AG08396 (cell line): Measurements from ENCODE around the gene GGCT.
"Not testable (repeated sequence)": the region's sequence is repeated elsewhere in the genome, so short reads cannot be mapped to it uniquely, and the experiment has no call there.

Experiments
- DNase-seq: peaks from one replicate; pipeline ENCODE4 v3.0.0; 2012; ENCODE audit warnings: low spot score, mixed read lengths

GGCT gene, protein sequence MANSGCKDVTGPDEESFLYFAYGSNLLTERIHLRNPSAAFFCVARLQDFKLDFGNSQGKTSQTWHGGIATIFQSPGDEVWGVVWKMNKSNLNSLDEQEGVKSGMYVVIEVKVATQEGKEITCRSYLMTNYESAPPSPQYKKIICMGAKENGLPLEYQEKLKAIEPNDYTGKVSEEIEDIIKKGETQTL

DNA sequence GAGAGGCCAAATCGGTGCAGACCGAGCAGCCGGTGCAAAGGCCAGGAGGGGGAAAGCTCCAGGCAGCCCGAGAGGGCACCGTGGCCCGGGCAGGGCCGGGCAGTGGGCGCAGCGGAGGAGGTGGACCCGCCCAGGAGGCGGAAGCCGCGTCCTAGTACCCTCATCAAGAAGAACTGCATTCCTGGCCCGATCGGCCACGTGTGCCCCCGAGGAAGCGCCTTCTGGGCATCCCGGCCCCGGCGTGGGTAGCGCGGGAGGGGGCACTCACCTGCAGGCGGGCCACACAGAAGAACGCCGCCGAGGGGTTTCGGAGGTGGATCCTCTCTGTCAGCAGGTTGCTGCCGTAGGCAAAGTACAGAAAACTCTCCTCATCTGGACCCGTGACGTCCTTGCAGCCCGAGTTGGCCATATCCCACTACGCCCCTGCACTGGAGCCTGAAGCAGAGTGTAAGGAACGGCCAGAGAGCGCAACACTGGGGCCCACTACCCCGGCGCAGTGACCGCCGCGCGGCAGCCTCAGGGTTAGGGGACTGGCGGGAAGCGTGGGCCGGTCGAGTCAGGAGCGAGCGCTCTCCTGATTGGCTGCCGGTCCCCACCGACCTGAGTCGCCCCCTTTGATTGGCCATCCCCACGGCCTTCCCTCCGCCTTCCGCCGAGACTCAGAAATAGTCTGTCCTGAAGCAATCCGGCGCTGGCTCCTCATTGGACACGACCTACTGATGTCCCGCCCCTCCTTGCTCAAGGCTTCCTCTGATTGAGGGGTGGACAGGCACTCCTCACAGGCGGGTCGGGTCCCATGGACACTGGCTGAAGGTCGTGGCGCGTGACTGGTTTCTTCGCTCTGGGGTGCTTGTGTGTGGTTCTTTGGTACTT lies at the start of gene GGCT:
GGCT (minus strand) TSS at position 529 of the 873 bp plus-strand sequence; CDS start at position 409, 120 bp downstream.
- peak; percentile 99 for DNase-seq

GRCh38 chr7:30553546-30553945 lies 48.9 kb upstream of the GGCT start:
- DNase-seq = no peak

GRCh38 chr7:30553141-30553540 lies 48.5 kb upstream of the GGCT start:
- no peak for DNase-seq

GRCh38 chr7:30552330-30552729 lies 47.7 kb upstream of the GGCT start:
- DNase-seq = no peak

DNA sequence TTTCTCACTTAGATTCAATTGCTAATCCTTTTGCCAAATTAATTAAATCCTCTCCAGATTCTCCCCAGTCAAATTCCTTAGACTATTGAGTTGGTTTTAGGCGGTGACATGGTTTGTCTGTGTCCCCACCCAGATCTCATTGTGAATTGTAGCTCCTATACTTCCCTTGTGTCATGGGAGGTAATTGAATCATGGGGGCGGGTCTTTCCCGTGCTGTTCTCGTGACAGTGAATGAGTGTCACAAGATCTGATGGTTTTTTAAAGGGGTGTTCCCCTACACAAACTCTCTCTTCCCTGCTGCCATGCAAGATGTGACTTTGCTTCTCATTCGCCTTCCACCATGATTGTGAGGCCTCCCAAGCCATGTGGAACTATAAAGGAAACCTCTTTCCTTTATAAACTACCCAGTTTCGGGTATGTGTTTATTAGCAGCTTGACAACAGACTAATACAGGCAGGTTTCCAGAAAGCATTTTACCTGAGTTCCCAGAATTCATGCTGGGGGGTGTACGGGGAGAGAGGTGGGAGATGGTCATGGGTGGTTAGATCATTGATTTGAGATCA lies 45.4 kb upstream of the GGCT start:
- no peak for DNase-seq

DNA sequence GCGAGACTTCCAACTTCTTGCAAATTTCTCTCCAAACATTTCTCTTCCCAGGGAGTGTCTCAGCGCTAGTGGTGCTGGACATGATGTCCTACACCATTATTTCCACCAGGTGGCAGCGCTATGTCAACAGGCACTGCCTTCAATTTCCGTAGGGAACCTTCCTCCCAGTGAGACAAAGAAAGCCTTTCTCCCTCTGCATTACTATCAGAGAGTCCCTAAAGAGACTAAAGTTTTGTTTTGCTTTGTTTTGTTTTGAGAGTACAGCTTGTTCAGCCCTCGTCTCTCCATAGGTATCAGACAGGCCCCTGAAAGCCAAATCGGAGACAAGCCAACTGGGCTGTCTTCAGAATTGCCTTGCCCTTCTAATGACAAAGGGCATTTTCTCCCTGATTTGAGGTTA lies 44.2 kb upstream of the GGCT start:
- peak; percentile 70 for DNase-seq

DNA sequence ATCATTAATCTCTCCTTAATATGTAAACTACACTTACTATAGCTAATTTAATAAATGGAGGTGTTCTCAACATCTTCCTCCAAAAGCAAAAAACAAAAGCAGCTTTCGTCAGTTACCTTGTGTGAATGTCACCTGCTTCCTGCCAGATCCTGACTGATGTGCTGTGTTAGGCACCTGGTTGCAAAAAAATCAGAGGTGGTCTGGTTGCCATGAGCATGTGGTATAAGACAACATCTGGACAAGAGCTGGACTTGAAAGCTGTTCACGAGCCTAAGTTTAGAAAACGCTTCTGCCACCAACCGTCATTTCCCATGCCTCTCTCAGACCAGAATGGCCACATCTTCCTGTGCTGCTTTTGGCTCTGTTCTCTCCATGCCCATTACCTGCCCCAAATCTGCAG lies 42.0 kb upstream of the GGCT start:
- no peak for DNase-seq

- DNase-seq = no peak
Observed at GRCh38 chr7:30545791-30546555, 41.3 kb upstream of the GGCT start.

DNA sequence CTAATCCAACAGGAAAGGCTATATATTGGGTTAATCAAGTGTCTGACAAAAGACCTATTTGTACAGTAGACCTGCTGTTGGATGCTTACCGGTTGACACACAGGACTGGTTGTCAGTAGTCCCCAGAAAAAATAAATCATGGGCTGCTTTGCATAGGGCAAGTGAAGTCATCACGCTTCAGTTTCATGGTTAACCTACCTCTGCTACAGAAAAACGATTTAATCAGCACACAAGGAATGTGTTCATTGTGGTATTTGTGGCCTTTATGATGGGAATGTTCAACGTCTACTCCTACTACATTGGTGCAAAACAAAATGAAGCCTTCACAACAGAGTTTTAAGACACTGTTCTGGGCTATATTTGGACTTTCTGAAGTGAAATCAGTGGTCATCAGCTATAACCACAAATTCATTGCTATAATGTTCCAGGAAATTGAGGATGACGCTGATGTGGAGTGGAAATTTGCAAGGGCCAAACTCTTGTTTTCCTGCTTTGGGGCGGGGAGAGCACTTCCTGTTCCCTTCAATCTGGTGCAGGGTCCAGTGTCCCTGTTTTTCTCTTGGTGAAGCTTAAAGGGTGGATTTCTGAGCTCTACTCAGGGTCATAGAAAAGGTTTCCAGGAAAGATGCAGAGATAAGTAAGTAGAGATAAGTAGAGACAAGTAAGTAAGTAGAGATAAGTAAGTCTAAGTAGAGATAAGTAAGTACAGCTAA lies 39.3 kb upstream of the GGCT start:
- DNase-seq = no peak

- not testable (repeated sequence) for DNase-seq
Observed at GRCh38 chr7:30543115-30543514, 38.5 kb upstream of the GGCT start.

DNA sequence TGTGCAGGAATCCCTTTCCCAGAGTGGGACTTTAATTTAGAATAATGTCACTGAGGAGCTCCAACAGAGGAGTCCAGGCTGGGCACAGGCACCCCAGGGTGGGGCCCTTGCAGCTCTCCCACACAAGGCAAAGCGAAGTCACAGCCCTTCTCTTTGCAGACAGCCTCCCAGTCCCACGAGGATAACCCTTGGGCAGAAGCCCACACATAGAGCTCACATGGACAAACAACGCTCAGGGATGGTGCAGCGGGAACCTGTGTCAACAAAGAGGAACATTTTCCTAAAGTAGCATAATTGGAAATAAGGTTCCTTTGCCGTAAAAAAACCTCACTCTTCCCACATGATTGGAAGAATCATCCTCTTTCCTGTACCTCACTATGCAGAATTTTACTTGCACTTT lies 29.3 kb upstream of the GGCT start:
- DNase-seq = no peak

GRCh38 chr7:30531286-30531685 lies 26.7 kb upstream of the GGCT start:
- no peak for DNase-seq

DNA sequence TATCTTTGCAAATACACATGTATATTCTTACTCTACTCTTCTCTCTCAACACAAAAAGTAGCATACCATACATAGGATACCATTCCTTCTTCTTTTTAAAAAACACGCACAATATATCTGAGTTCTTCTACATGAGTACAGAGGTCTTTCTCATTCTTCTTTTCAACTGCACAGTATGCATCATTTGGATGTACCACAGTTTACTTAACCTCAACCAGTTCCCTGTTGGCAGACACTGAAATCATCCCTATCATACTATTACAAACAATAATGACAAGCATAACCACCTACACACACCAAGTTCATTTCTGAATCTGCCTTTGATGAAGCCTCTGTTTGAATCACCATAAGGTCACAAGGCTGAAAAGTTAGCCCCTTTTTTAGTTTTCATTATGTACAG lies 25.7 kb upstream of the GGCT start:
- no peak for DNase-seq

DNA sequence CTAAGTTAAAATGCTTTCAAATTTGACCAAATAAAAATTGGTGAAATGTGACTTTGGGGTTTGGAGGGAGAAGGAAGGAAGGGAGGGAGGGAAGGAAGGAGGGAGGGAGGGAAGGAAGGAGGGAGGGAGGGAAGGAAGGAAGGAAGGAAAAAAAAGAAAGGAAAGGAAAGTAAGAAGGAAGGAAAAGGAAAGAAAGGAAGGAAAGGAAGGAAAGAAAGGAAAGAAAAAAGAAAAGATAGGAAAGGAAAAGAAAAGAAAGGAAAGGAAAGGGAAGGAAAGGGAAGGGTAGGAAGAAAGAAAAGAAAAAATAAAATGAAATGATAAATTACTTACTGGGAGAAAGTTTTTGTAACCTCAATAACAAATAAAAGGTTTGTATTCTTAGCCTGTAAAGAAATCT lies 24.1 kb upstream of the GGCT start:
- no peak for DNase-seq

GRCh38 chr7:30527297-30527696 lies 22.7 kb upstream of the GGCT start:
- not testable (repeated sequence) for DNase-seq

GRCh38 chr7:30526163-30526562 lies 21.5 kb upstream of the GGCT start:
- no peak for DNase-seq

- no peak for DNase-seq
Observed at GRCh38 chr7:30525429-30525828, 20.8 kb upstream of the GGCT start.

DNA sequence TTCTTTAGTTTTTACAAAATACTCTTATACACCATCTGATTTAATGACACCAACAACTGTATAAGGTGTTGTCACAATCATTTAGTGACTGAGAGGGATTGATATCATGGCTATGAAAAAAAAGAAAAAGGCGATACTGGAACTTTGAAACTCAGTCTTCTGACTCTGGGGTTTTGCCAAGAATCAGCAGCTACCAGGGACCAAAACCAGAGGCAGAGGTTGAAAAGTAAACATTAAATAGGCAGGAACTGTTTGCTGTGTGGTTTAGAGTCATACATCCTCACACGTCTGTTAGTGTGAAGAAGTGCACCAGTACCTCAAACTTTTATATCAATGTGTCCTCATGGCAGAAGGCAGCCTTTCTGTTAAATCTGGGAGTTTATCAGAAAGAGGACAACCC lies 19.9 kb upstream of the GGCT start:
- DNase-seq = no peak

DNA sequence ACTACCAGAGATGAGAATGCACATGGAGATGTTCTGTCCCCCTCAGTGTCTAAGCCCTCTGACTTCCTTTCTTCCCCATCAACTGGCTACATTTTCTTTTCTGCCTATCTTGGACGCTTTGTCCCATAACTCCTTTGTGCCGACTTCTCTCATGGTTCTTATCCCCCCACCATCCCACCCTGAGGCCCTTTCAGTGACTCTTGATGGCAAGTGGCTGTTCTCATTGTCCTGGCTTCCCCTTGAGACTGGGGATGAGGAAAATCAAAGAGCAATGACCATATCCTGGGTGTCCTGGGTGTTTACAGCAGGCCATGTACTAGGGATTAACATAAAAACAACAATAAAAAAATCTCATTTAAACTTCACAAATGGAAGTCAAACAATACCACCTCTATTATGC lies 18.8 kb upstream of the GGCT start:
- DNase-seq = no peak

DNA sequence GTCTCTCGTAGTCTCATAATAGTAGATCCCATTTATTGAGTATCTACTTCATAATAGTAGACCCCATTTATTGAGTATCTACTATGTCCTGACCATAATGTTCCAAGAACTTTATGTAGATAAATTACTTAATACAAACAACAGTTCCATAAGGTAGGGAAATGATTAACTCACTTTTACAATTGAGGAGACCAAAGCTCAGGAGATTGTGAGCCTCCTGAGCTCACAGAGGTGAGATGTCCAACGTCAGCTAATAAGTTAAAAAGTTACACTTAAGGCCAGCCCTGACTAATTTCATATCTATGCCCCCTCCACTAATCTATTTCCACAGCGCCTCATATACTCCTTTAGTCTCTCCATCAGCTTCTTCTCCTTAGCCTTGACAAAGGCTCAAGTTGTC lies 17.5 kb upstream of the GGCT start:
- no peak for DNase-seq

DNA sequence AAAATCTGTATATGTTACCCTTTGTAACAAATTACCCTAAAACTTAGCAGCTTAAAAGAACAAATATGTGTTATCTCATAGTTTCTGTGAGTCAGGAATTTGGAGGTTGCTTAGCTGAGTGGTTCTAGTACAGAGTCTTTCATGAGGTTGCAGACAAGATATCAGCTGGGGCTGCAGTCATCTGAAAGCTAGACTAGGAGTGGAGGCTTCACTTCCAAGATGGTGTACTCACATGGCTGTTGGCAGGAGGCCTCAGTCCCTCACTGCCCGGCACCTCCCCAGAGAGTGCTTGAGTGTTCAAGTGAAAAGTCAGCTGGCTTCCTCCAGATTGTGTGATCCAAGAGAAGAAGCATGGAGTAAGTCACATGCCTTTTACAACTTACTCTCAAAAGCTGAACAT lies 16.9 kb upstream of the GGCT start:
- peak; percentile 16 for DNase-seq

DNA sequence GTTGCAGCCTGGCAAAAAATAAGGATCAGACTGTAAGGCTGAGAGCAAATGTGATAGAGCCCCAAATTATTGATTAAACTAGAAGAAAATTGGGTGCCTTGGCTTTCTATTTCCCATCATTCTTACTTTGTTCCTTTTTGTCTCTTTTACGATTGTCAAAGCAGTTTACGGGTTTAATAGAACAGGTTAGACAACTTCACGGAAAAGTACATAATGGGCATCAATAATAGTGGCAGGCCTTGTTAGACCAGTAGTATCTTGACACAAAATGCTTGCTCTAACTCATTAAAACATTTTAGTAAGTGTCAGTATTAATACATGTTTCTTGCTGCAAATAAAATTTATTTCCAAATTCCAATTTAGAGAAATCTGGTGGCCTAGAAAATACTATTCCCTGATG lies 14.5 kb upstream of the GGCT start:
- DNase-seq = no peak
